SHP77 (cell line): ENCODE results near the gene PRDM2.

ENCODE experiments used
- DNase-seq, 2 experiments: peaks; one replicate each; lab custom pipeline; 2025; lab: John Stamatoyannopoulos, UW

Gene PRDM2

DNA sequence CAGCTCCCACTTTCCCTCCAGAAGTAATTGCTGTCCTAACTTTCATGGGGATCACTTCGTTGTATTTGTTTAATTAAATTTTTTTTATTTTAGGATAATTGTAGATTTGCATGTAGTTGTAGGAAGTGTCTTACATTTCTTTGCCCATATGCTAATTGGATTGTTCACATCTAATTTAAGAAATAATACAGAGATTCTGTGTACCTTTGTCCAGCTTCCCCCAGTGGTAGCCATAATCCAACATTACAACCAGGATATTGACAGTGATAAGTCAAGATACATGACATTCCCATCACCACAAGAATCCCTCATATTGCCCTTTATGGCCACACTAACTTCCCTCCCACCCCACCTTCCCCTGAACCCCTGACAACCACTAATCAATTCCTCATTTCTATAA, 136.6 kb downstream of the PRDM2 start:
- no peak for DNase-seq

DNA sequence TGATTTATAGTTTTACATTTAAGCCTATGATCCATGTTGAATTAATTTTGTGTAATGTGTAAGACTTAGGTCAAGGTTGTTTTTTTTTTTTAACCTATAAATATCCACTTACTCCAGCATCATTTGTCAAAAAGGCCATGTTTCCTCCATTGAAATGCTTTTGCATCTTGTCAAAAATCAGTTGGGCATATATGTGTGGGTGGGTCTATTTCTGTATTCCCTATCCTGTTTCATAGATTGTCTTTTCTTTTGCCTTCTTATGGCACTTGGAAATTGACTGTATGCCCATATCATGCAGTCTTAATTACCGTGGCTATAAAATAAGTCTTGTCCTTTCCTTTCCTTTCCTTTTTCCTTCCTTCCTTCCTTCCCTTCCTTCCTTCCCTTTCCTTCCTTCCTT, 138.2 kb downstream of the PRDM2 start:
- DNase-seq = no peak

GRCh38 chr1:13842497-13842896, 142.5 kb downstream of the PRDM2 start:
- DNase-seq = no peak

- DNase-seq = no peak
These were observed 151.7 kb downstream of the PRDM2 start for GRCh38 chr1:13851726-13852125.

DNA sequence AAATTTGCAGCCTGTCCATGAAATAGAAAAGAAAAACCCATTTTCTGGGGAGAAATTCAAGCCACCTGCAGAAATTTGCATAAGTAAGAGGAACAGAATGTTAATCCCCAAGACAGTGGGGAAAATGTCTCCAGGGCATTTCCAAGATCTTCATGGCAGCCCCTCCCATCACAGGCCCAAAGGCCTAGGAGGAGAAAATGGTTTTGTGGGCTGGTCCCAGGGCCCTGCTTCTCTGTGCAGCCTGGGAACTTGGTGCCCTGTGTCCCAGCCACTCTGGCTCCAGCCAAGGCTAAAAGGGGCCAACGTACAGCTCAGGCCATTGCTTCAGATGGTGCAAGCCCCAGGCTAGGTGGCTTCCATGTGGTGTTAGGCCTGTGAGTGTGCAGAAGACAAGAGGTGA, 155.6 kb downstream of the PRDM2 start:
- no peak for DNase-seq

DNA sequence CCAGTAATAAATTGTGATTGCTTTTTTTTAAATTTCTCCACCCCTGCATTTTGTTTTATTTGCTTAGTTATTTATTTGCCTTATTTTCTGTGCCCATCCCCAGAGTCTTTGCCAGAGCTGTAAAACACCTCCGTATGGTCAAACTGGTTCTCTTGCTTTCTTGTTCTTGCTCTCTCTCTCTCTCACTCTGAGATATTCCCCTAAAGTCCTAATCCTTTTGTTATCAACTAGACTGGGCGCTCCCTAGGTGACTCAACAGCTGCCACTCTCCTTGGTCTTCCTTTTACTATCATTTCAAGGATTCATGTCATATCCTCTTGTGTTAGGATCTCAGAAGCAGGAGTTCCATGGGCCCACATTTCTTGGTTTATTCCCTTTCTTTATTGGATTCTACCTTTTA, 160.0 kb downstream of the PRDM2 start:
- no peak for DNase-seq

GRCh38 chr1:13864760-13865159, 164.8 kb downstream of the PRDM2 start:
- DNase-seq = no peak

GRCh38 chr1:13865851-13866250, 165.9 kb downstream of the PRDM2 start:
- DNase-seq = no peak

DNA sequence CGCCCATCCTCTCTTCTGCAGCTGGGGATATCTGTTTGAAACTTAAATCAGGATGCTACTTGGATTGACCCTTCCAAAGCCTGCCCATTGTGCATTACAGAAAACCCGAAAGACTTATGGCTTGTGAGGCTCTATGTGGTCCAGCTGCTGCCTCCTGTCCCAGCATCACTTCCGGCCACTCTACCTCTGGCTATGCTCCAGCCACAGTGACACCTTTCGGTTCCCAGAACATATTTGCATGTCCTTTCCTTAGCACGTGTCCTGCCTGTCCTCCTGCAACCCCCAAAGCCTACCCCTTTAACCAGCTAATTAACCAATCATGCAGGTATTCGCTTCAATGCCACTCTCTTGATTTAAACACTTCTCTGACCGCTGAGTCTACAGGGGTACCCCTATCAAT, 167.6 kb downstream of the PRDM2 start:
- DNase-seq = no peak

DNA sequence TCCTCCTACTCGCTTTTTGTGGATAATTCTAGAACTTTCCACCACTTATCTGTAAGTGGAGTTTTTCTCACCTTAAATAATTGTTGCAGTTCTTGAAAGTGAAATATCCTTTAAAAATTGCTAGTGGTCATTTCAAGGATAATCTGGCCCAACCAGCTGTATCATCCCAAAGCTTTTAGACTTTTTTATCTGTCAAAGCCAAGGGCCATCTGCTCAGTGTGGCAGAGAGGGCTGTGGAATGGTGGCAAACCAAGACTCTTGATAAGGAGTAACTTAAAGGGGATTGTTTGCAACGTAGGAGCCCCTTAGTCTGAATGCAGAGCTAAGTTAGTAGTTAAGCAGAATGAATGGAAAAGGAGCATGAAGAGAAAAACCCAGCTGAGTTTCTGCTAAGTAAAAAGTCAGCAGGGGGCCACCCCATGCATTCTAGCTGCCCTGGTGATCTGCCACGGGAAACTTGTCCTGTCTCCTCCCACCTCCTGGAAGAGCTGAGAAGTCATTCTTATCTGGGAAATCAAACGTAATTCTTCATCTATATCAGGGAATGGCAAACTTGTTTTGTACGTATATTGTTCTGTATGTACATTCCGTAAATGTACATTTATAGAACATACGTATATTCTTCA, 169.3 kb downstream of the PRDM2 start:
- no peak for DNase-seq

GRCh38 chr1:13871413-13871812, 171.4 kb downstream of the PRDM2 start:
- DNase-seq = no peak

GRCh38 chr1:13871886-13872285, 171.9 kb downstream of the PRDM2 start:
- DNase-seq = no peak

- no peak for DNase-seq
These were observed 173.0 kb downstream of the PRDM2 start for GRCh38 chr1:13873032-13873431.
